HUES6 (cell line): Measurements from ENCODE around the gene ZNF474.

Source experiments
- H3K27ac ChIP-seq: 2 replicates; pipeline ENCODE4 v1.7.0; 2013; ENCODE audit warnings: low read depth, mild to moderate bottlenecking, low read length, inconsistent platforms
- H3K27me3 ChIP-seq: 2 replicates; pipeline ENCODE4 v1.6.1; 2013; ENCODE audit warnings: low read length; ENCODE audit not compliant: control insufficient read depth, insufficient read depth
- H3K36me3 ChIP-seq: 2 replicates; pipeline ENCODE4 v1.6.1; 2013; ENCODE audit warnings: low read length; ENCODE audit not compliant: control insufficient read depth, insufficient read depth
- H3K4me1 ChIP-seq: 2 replicates; pipeline ENCODE4 v1.6.1; 2013; ENCODE audit warnings: low read length; ENCODE audit not compliant: control insufficient read depth, insufficient read depth
- H3K4me3 ChIP-seq: 2 replicates; pipeline ENCODE4 v1.5.1; 2013; ENCODE audit warnings: low read depth, low read length
- H3K9ac ChIP-seq: one replicate; pipeline ENCODE4 v1.6.1; 2013; ENCODE audit warnings: mild to moderate bottlenecking, low read length
- H3K9me3 ChIP-seq: 2 replicates; pipeline ENCODE4 v1.6.1; 2013; ENCODE audit warnings: low read depth, low read length; ENCODE audit not compliant: control insufficient read depth, insufficient read depth

The ZNF474 gene

DNA sequence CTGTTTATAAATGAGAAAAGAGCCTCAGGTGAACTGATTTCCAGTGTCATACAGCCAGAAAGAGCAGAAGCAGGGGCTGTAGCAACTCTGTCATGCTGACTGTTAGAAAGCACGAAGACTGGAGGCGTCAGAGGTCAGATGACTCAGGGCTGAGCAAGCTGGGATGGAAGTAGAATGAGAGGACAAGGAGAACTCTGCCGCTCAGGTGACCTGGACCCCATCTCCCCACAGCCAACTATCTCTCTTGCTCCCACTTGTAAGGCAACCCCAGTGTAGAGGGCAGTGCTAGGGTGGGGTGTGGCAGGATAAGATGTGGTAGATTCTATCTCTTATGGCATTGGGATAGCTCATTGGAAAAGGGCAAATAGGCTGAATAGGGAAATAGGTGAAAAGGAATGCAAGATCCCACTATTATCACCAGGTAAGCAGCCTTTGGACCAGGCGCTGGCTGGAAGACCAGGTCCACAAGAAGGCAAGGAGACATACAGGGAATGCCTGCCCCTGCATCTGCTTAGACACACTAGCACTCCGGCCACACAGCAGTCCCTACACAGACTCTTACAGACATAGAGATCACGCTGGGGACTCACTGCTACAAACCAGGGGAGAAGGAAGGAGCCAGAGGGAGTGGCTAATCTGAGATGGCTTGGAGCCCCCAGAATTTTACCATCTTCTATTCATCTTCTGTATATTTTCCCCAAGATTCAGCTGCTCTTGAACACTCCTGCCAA is 30.1 kb upstream of the ZNF474 start:
- no peak overlapping the region for H3K4me3 ChIP-seq
- H3K27ac ChIP-seq, result no peak overlapping the region
- H3K36me3 ChIP-seq, result no peaks in the 10 kb centered on the region
- no peaks in the 10 kb centered on the region for H3K27me3 ChIP-seq
- peaks cover 17% of the 10 kb centered on the region for H3K4me1 ChIP-seq
- no peak overlapping the region for H3K9ac ChIP-seq
- H3K9me3 ChIP-seq, result no peaks in the 10 kb centered on the region

DNA sequence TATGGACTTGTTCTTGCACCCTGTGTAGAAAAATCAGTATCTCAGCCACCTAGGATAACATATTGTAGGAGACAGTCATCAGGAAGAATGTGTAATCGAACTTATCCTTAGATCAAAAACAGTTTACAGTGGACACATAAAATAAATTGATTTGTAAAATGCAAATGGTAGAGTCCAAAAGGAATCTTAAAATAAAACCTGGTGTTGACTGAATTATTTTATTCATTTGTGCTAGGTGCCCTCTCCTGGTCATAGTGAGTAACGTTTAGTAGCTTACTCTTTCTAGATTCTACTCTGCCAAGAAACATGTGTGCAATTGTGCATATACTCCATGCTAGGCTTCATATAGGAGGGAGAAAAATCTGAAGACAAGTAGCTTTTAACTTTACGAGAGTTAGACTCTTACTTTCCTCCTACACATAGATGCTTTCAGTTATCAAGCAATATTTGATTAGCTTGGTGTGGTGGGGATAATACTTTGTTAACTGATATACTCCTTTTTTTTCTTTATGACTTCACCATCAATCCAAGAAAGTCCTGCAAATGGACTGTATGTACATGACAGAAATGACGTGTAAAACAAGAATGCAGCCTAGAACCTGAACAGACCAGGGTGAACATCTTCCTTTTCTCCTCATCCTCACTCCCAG is 27.6 kb upstream of the ZNF474 start:
- no peak overlapping the region for H3K27ac ChIP-seq
- H3K36me3 ChIP-seq, result no peaks in the 10 kb centered on the region
- no peaks in the 10 kb centered on the region for H3K27me3 ChIP-seq
- H3K4me1 ChIP-seq, result peaks cover 17% of the 10 kb centered on the region
- H3K9me3 ChIP-seq, result no peaks in the 10 kb centered on the region
- H3K9ac ChIP-seq, result no peak overlapping the region
- H3K4me3 ChIP-seq, result no peak overlapping the region

DNA sequence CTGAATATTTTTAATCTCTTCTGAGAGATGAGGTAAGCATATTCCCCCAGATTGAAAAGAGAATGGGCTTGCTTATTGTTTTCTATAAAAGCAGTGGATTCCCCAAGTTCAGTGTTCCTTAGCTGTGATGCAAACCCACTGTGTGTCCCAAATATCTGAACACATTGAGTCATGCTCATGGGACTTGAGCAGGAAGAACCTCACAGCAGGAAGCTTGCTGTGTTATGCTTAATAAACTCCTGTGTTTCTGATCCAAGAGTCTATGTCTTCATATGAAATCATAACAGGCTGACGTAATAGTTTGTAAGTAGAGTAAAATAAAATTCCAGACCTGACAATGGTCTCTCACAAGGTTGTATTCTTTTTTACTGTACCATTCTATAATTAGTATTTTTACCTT is 26.5 kb upstream of the ZNF474 start:
- H3K9me3 ChIP-seq, result no peaks in the 10 kb centered on the region
- H3K27me3 ChIP-seq, result no peaks in the 10 kb centered on the region
- H3K27ac ChIP-seq, result no peak overlapping the region
- H3K9ac ChIP-seq, result no peak overlapping the region
- H3K4me1 ChIP-seq, result peaks cover 17% of the 10 kb centered on the region
- no peak overlapping the region for H3K4me3 ChIP-seq
- no peaks in the 10 kb centered on the region for H3K36me3 ChIP-seq

DNA sequence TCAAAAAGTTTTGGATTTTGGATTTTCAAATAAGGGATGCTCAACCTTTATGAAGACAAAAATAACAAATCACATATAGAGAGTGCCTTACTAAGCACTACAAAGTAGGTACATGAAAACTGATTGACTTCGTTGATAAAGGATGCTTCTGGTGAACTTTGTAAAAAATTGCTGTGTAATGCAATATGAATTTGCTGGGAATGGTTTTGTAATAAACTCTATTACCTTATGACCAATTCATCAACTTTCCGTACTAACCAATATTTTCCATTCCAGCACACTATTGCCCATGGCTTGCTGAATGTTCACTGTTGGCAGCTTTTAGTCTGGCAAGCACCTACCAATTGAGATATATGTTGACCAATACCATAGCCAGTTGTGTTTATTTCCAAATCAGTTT is 23.4 kb upstream of the ZNF474 start:
- H3K27me3 ChIP-seq, result no peaks in the 10 kb centered on the region
- H3K9me3 ChIP-seq, result no peaks in the 10 kb centered on the region
- no peak overlapping the region for H3K27ac ChIP-seq
- peaks cover 2% of the 10 kb centered on the region; the same call in 1 of the 2 replicates for H3K4me1 ChIP-seq
- H3K4me3 ChIP-seq, result no peak overlapping the region
- H3K9ac ChIP-seq, result no peak overlapping the region
- no peaks in the 10 kb centered on the region for H3K36me3 ChIP-seq

DNA sequence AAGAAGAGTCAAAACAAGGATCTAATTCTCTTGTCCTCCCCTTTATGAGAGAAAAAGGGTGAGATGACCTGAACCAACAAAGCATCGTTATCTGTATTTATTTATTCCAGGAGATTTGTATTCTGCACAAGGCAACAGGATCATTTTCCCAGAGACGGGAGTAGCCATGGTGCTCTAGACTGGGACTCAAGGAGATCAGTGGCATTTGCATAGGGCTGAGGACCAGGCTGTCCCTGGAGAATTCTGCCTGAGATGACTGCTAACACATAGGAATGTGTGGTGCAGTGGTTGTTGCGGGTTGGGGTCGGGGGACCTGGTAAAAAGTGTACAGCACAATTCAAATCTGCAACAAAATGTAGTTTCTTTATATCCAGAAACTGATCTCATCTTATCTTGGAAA is 22.3 kb upstream of the ZNF474 start:
- Histone ChIP-seq H3K27ac (no peak overlapping the region), H3K9me3 (no peaks in the 10 kb centered on the region), H3K4me1 (no peaks in the 10 kb centered on the region), H3K27me3 (no peaks in the 10 kb centered on the region), H3K4me3 (no peak overlapping the region), H3K9ac (no peak overlapping the region), H3K36me3 (no peaks in the 10 kb centered on the region)

DNA sequence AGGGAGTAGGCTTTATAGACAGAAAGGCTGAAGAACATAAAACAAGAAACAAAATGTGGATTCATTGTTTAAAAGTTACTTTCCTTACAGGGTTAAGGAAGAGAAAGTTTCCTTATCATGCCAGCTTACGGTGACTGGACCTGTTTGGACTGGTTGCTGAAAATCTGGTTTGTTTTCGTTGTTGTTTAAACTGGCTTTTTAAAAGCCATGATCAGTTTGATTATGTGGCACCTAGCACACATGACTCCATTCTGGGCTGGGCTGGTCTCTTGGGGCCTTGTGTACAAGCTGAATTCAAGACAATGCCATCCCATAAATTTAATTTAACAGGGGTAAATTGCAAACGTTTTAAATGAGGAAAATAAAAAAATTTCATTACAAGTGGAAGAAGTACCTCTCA is 18.4 kb upstream of the ZNF474 start:
- no peaks in the 10 kb centered on the region for H3K36me3 ChIP-seq
- H3K9me3 ChIP-seq, result no peaks in the 10 kb centered on the region
- no peaks in the 10 kb centered on the region for H3K4me1 ChIP-seq
- H3K27me3 ChIP-seq, result no peaks in the 10 kb centered on the region
- H3K27ac ChIP-seq, result no peak overlapping the region
- H3K9ac ChIP-seq, result no peak overlapping the region
- no peak overlapping the region for H3K4me3 ChIP-seq

DNA sequence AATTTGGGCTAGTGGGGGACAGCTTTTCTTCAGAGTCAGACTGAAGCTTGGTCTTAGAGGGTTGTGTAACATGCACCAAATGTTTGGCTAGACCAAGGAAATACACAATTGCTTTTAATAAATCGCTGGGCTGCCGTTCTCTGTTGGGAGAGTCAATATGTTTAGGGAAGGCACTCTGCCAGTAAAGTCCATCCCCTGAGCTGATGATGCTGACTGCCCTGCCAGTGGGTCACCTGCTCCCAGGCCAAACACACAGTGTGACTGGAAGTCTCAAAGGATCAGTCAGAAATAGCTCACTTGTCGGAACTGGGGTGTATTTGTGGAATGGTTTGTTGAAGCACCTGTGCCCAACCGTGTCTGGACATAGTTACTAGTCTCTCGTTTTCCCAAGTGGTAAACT is 17.9 kb upstream of the ZNF474 start:
- Histone ChIP-seq H3K36me3 (no peaks in the 10 kb centered on the region), H3K27ac (no peak overlapping the region), H3K4me1 (no peaks in the 10 kb centered on the region), H3K9me3 (no peaks in the 10 kb centered on the region), H3K4me3 (no peak overlapping the region), H3K27me3 (no peaks in the 10 kb centered on the region), H3K9ac (no peak overlapping the region)

DNA sequence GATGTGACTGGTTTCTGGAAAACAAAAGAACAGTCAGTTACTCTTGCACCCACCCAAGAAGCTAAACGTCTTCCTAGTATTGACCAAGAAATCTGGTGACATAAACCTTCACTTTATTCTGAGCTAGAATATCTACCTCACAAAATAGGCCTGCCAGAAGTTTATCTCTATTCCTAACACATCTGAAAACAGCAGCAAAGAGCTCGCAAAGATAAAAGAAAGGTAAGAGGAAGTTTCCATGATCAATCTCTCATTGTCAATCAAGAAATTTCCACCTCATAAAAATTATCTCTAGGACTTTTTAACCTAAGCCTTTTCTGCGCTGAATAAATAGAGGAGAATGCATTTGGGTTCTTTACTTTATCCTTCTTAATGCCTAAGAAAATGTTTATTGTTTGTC is 17.3 kb upstream of the ZNF474 start:
- H3K9me3 ChIP-seq, result no peaks in the 10 kb centered on the region
- H3K4me3 ChIP-seq, result no peak overlapping the region
- no peak overlapping the region for H3K27ac ChIP-seq
- H3K9ac ChIP-seq, result no peak overlapping the region
- no peaks in the 10 kb centered on the region for H3K27me3 ChIP-seq
- H3K36me3 ChIP-seq, result no peaks in the 10 kb centered on the region
- no peaks in the 10 kb centered on the region for H3K4me1 ChIP-seq

DNA sequence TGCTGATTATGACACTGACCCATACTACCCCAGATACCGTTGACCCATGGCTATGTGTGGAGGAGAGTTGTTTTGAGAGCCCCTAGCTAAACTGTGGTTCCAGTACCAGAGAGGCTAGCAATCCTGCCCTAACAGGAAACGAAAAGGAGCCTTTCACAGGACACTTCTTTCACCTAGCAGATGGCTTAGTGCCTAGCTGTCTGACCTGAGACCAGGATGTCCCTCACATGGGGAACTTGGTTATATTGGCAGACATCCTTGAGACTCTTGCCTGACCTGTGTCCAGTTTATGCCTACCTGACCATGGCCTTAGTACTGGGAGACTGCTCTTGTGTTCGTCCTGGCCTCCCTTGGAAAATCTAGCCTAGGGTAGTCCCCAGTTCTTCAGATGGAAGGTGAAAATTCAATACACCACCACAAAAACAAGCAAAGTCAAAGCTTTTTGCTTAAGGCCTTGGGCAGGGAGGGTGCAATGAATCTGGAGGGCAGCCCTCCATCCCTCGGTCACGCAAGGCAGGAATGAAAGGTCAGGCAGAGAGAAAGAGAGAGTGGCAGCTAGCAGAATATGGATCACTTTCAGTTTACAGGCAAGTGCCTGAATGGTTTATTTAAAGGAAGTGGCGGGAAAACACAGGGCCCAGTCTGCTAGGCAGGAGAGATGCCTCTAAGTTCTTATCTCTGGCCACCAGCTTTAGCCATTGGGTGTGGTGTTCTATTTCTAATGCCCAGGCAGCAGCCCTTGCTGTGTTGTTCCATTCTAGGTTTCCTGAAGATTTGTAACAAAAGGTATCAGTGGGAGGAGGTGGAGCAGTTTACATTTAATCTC is 16.4 kb upstream of the ZNF474 start:
- Histone ChIP-seq H3K9ac (no peak overlapping the region), H3K27me3 (no peaks in the 10 kb centered on the region), H3K9me3 (no peaks in the 10 kb centered on the region), H3K4me3 (no peak overlapping the region), H3K4me1 (no peaks in the 10 kb centered on the region), H3K36me3 (no peaks in the 10 kb centered on the region), H3K27ac (no peak overlapping the region)

DNA sequence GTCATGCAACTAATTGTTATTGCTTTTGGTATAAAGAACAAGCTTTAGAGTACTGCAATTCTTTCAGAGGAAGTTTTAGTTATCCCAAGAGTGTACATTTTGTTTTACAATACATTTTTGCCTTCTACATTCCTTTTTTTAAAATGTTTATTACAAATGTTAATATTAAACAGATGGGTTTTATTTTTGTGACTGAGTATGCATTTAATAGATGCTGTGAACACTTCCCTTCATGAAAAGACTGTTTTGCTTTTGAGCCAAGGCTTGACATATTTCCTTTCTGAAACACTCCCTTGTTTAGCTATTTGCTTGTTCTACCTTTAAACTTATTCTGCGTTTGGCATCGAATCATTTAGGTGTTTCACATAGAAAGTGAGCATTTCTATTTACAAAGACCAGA is 14.8 kb upstream of the ZNF474 start:
- no peak overlapping the region for H3K27ac ChIP-seq
- H3K36me3 ChIP-seq, result no peaks in the 10 kb centered on the region
- no peak overlapping the region for H3K4me3 ChIP-seq
- H3K4me1 ChIP-seq, result no peaks in the 10 kb centered on the region
- no peak overlapping the region for H3K9ac ChIP-seq
- no peaks in the 10 kb centered on the region for H3K27me3 ChIP-seq
- H3K9me3 ChIP-seq, result no peaks in the 10 kb centered on the region

DNA sequence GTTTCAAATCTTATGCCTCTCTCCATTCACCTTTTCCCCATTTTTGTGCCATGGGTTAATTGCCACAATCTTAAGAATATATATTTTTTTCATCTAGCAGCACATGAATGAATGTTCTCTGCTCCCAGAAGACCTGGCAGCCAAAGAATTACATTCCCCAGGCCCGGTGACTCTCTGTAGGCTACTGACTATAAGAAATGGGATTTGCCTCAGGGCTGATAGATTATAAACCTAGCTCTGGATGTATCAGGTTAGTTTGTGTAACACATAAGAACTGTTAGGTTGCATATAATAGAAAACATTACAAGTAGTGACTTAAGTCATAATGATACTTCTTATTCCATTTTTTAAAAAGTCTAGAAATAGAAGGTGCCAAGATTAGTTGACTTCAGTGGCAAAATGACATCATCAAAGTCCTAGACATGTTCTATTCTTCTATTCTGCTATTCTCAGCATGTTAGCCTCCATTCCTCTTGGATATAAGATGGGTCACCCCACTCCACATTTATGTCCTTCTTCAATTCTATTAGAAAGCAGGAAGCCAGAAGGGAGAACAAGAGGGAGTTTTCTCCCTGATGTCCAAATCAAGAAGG is 10.9 kb upstream of the ZNF474 start:
- H3K4me3 ChIP-seq, result no peak overlapping the region
- peaks cover 20% of the 10 kb centered on the region for H3K4me1 ChIP-seq
- no peaks in the 10 kb centered on the region for H3K9me3 ChIP-seq
- no peak overlapping the region for H3K9ac ChIP-seq
- no peak overlapping the region for H3K27ac ChIP-seq
- H3K27me3 ChIP-seq, result no peaks in the 10 kb centered on the region
- H3K36me3 ChIP-seq, result no peaks in the 10 kb centered on the region
